ENCODE data around the gene ADPRH.

The ADPRH gene

DNA sequence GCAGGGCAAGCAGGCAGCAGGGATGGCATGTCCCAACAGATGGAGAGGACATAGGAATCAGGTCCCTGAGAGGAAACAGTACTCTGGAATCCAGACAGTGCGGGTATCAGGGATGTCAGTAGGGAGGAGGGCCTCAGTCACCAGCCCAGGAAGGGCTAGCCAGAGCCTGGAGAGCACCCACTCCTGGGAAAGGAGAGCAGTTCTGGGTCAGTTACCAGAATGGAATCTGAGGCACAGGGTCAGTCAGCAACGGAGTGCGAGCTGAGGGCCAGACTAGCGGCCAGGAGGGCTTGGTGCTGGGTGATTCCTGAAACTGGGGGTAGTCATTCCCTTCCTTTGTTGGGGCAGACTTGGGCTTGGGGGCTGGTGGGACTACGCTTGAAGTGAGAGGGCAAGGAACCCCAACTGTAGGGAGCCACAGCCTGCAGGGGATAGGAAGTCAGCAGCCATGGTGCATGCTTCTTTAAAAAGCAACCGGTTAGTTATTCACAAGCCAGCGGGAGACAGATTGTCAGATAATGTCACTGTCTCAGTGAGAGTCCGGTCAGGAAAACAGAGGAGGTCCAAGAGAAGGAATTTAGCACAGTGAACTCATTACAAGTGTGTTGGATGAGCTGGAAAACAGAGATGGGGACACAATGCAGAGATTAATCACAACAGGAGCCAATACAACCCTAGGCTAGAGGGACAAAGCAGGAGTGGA lies 46.3 kb downstream of the ADPRH start:
- Mint-ChIP-seq H3K36me3 (peaks cover 2% of the 10 kb centered on the region), H3K27ac (no peak overlapping the region), H3K27me3 (peaks cover 3% of the 10 kb centered on the region), H3K4me3 (no peak overlapping the region), H3K9me3 (ENCODE audit: low read depth) (no peaks in the 10 kb centered on the region), H3K4me1 (ENCODE audit: low read depth) (peaks cover 16% of the 10 kb centered on the region)

DNA sequence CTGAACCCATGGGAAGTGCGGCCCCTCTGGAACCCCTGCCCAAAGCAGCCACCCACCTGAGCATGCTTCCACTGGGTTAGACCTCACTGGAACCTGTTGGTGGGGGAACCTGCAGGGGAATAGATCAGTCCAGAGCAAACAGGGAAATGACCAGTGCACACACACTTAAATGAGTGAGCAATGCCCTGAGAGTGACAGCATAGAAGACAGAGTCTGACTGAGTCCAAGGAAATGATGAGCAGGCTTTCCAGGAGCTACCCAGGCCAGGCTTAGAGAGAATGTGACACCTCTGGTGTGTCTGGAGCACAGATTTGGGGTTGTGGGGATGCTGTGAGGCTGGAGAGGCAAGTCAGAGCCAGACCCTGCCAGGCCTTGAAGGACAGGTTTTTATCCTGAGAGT lies 46.9 kb downstream of the ADPRH start:
- Mint-ChIP-seq H3K4me1 (ENCODE audit: low read depth) (peaks cover 16% of the 10 kb centered on the region), H3K27ac (no peak overlapping the region), H3K27me3 (peaks cover 3% of the 10 kb centered on the region), H3K36me3 (peaks cover 2% of the 10 kb centered on the region), H3K9me3 (ENCODE audit: low read depth) (no peaks in the 10 kb centered on the region), H3K4me3 (no peak overlapping the region)

- peaks cover 16% of the 10 kb centered on the region for H3K4me1 Mint-ChIP-seq (ENCODE audit: low read depth)
- peaks cover 2% of the 10 kb centered on the region for H3K36me3 Mint-ChIP-seq
- peaks cover 6% of the 10 kb centered on the region for H3K27me3 Mint-ChIP-seq
- H3K9me3 Mint-ChIP-seq (ENCODE audit: low read depth), result no peaks in the 10 kb centered on the region
- H3K4me3 Mint-ChIP-seq, result no peak overlapping the region
- H3K27ac Mint-ChIP-seq, result peak overlapping the region; percentile 50
Measured at GRCh38 chr3:119627461-119627860, 48.2 kb downstream of the ADPRH start.

DNA sequence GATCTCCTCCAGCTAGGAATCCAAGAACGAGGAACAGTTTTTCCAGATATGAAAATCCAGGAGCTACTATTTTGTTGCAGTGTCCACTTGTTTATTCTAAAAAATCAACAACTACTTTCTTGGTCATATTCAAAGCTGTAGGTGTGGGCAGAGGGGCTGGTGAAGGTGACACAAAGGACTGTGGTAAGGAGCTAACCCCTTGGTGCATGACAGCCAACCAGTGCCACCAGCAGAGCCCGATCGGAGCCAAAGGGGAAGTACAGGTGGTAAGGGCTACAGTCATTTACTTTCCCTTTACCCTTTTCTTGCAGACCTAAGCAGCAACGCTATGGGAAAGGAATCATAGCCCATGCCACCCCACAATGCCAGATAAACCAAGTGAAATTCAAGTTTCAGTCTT lies 49.1 kb downstream of the ADPRH start:
- H3K27ac Mint-ChIP-seq, result no peak overlapping the region
- H3K36me3 Mint-ChIP-seq, result peaks cover 2% of the 10 kb centered on the region
- peaks cover 6% of the 10 kb centered on the region for H3K27me3 Mint-ChIP-seq
- no peak overlapping the region for H3K4me3 Mint-ChIP-seq
- H3K4me1 Mint-ChIP-seq (ENCODE audit: low read depth), result peaks cover 16% of the 10 kb centered on the region
- no peaks in the 10 kb centered on the region for H3K9me3 Mint-ChIP-seq (ENCODE audit: low read depth)

GRCh38 chr3:119628816-119629445 lies 49.6 kb downstream of the ADPRH start:
- Mint-ChIP-seq H3K4me1 (ENCODE audit: low read depth) (peaks cover 16% of the 10 kb centered on the region), H3K36me3 (peaks cover 2% of the 10 kb centered on the region), H3K27me3 (peaks cover 6% of the 10 kb centered on the region), H3K9me3 (ENCODE audit: low read depth) (no peaks in the 10 kb centered on the region), H3K4me3 (no peak overlapping the region), H3K27ac (no peak overlapping the region)

DNA sequence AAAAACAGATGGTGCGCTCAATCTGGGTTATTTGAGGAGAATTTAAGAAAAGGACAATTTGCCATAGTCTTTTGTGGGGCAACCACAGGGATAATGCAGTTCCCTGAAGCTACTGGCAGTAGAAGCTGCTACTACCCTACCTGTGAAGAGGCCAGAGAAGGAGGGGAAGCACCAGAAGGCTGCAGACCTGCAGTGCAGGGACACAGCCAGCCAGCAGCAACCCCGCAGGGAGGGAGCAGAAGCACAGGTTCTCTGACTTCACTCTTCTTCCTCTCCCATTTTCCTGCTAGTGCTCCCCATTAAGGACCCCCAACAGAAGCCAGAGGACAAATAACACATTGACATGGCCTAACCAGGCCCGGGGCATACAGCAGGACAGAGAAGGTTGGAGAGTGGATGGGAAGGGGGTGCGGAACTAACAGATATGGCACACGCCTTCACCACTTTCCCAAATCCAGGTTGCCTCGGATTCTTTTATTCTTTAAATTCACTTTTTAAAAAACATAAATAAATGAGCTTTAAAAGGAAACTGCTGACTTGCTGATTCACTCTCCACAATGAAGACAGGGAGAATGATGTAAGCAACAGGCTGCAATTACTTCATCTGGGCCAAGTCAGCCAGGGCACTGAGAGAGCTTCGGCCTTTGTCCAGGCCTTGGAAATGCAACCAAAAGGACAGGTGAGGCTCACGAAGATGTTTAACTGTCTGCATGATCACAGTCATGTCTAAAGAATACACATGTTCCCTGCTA lies 51.0 kb downstream of the ADPRH start:
- H3K4me3 Mint-ChIP-seq, result no peak overlapping the region
- peaks cover 6% of the 10 kb centered on the region for H3K27me3 Mint-ChIP-seq
- no peaks in the 10 kb centered on the region for H3K9me3 Mint-ChIP-seq (ENCODE audit: low read depth)
- H3K4me1 Mint-ChIP-seq (ENCODE audit: low read depth), result peaks cover 16% of the 10 kb centered on the region
- H3K36me3 Mint-ChIP-seq, result peaks cover 2% of the 10 kb centered on the region
- H3K27ac Mint-ChIP-seq, result no peak overlapping the region

GRCh38 chr3:119630880-119631329 lies 51.6 kb downstream of the ADPRH start:
- H3K36me3 Mint-ChIP-seq, result peaks cover 5% of the 10 kb centered on the region
- no peaks in the 10 kb centered on the region for H3K9me3 Mint-ChIP-seq (ENCODE audit: low read depth)
- H3K27me3 Mint-ChIP-seq, result peaks cover 6% of the 10 kb centered on the region
- H3K4me1 Mint-ChIP-seq (ENCODE audit: low read depth), result peaks cover 16% of the 10 kb centered on the region
- H3K4me3 Mint-ChIP-seq, result no peak overlapping the region
- H3K27ac Mint-ChIP-seq, result no peak overlapping the region

- H3K36me3 Mint-ChIP-seq, result peaks cover 9% of the 10 kb centered on the region
- H3K27me3 Mint-ChIP-seq, result peaks cover 6% of the 10 kb centered on the region
- H3K9me3 Mint-ChIP-seq (ENCODE audit: low read depth), result no peaks in the 10 kb centered on the region
- peaks cover 14% of the 10 kb centered on the region for H3K4me1 Mint-ChIP-seq (ENCODE audit: low read depth)
- H3K4me3 Mint-ChIP-seq, result no peak overlapping the region
- no peak overlapping the region for H3K27ac Mint-ChIP-seq
Measured at GRCh38 chr3:119631516-119631915, 52.2 kb downstream of the ADPRH start.

GRCh38 chr3:119632216-119632615 lies 52.9 kb downstream of the ADPRH start:
- Mint-ChIP-seq H3K27ac (no peak overlapping the region), H3K27me3 (peaks cover 6% of the 10 kb centered on the region), H3K36me3 (peaks cover 9% of the 10 kb centered on the region), H3K4me3 (no peak overlapping the region), H3K9me3 (ENCODE audit: low read depth) (no peaks in the 10 kb centered on the region), H3K4me1 (ENCODE audit: low read depth) (peaks cover 10% of the 10 kb centered on the region)

DNA sequence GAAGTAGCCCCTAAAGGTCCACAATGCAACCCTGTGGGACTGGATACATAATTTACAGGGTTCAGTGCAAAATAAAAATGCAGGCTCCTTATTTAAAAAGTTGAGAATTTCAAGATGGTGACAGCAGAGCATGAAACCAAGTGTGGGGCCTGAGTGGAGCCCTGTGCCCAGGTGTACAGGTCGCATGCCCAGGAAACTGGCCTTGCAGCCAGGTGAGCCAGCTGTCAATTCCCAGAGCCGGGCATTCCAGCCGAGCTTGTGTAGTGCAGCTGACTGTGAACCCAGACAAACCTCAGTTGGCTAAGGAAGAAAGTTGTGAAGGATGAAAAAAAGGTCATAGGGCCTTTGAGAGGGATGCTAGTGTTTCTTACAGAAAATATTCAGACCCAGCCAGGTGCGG lies 53.5 kb downstream of the ADPRH start:
- H3K27ac Mint-ChIP-seq, result no peak overlapping the region

DNA sequence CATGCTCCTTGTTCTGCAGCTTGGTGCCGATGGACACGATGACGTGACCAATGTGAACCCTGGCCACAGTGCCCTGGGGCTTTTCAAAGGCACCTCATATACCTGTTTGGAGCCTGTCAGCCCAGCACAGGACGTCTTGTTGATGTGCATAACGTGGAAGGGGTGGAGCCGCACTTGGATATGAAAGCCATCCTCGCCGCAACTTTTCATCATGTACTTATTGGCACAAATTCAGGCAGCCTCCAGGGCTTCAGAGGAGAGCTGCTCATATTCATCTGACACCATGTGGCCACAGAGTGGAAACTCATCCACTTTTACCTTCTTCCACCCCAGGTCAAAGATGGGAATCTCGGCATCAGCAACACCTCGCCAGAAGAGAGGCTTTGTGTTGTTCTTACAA lies 56.4 kb downstream of the ADPRH start:
- H3K27me3 Mint-ChIP-seq, result peaks cover 3% of the 10 kb centered on the region
- no peaks in the 10 kb centered on the region for H3K9me3 Mint-ChIP-seq (ENCODE audit: low read depth)
- H3K36me3 Mint-ChIP-seq, result peaks cover 27% of the 10 kb centered on the region
- H3K4me3 Mint-ChIP-seq, result no peak overlapping the region
- H3K27ac Mint-ChIP-seq, result no peak overlapping the region
- H3K4me1 Mint-ChIP-seq (ENCODE audit: low read depth), result peaks cover 21% of the 10 kb centered on the region

More for the DNA sequence above, 53.5 kb downstream of the ADPRH start:
- Mint-ChIP-seq H3K27me3 (peaks cover 5% of the 10 kb centered on the region), H3K4me3 (no peak overlapping the region), H3K9me3 (ENCODE audit: low read depth) (no peaks in the 10 kb centered on the region), H3K4me1 (ENCODE audit: low read depth) (peaks cover 5% of the 10 kb centered on the region), H3K36me3 (peaks cover 9% of the 10 kb centered on the region)

- Mint-ChIP-seq H3K4me1 (ENCODE audit: low read depth) (peaks cover 21% of the 10 kb centered on the region), H3K9me3 (ENCODE audit: low read depth) (peaks cover 2% of the 10 kb centered on the region), H3K27ac (no peak overlapping the region), H3K36me3 (peaks cover 29% of the 10 kb centered on the region), H3K4me3 (no peak overlapping the region), H3K27me3 (peaks cover 3% of the 10 kb centered on the region)
Measured at GRCh38 chr3:119636249-119636648, 57.0 kb downstream of the ADPRH start.

- peaks cover 2% of the 10 kb centered on the region for H3K27me3 Mint-ChIP-seq
- H3K4me3 Mint-ChIP-seq, result no peak overlapping the region
- peaks cover 21% of the 10 kb centered on the region for H3K4me1 Mint-ChIP-seq (ENCODE audit: low read depth)
- H3K27ac Mint-ChIP-seq, result no peak overlapping the region
- H3K9me3 Mint-ChIP-seq (ENCODE audit: low read depth), result peaks cover 4% of the 10 kb centered on the region
- peaks cover 31% of the 10 kb centered on the region for H3K36me3 Mint-ChIP-seq
Measured at GRCh38 chr3:119636891-119637611, 57.8 kb downstream of the ADPRH start.

- Mint-ChIP-seq H3K27ac (peak overlapping the region; percentile 61), H3K36me3 (peaks cover 33% of the 10 kb centered on the region), H3K4me1 (ENCODE audit: low read depth) (peaks cover 21% of the 10 kb centered on the region), H3K27me3 (no peaks in the 10 kb centered on the region), H3K9me3 (ENCODE audit: low read depth) (peaks cover 4% of the 10 kb centered on the region), H3K4me3 (peak overlapping the region; percentile 8)
Measured at GRCh38 chr3:119637679-119638477, 58.6 kb downstream of the ADPRH start.

Measured in activated naive CD8-positive, alpha-beta T cell (primary cell).